SH-SY5Y (cell line): ENCODE results near the gene SDHA.

Source experiments
- GATA2 ChIP-seq: IDR thresholded peaks from 2 replicates; pipeline ENCODE4 v1.6.1; 2011; ENCODE audit warnings: mild to moderate bottlenecking, low read depth, low read length
- GATA3 ChIP-seq: IDR thresholded peaks from 2 replicates; pipeline ENCODE4 v1.6.1; 2011; ENCODE audit warnings: low read depth, mild to moderate bottlenecking, low read length, moderate library complexity

DNA sequence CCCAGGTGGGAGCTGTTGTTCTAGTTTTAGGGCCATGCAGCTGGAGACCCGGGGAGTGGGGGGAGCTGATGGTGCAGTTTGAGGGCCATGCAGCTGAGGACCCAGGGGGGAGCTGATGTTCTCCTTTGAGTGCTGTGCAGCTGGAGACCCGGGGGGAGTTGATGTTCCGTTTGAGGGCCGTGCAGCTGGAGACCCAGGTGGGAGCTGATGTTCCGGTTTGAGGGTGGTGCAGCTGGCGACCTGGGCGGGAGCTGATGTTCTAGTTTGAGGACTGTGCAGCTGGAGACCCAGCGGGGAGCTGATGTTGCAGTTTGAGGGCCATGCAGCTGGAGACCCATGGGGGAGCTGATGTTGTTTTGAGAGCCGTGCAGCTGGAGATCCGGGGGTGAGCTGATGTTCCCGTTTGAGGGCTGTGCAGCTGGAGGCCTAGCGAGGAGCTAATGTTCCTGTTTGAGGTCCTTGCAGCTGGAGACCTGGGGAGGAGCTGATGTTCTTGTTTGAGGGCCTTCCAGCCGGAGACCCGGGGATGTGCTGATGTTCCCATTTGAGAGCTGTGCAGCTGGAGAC lies 68.0 kb downstream of the SDHA start:
- TF ChIP-seq GATA3, result no peak
- no peak for TF ChIP-seq GATA2
